Effector memory CD8-positive, alpha-beta T cell (primary cell): ENCODE data around the gene GLT1D1.

Source experiments
- ATAC-seq: fragments of 150-1000 bp; cut with Tn5 transposase; replicated peaks from 2 replicates; pipeline ENCODE4 v1.10.0; 2021; ENCODE audit warnings: mild to moderate bottlenecking, moderate library complexity
- DNase-seq, 3 experiments: peaks; one replicate each; pipeline ENCODE4 v3.0.0; 2021
- H3K27ac Mint-ChIP-seq, 2 donors: one replicate each; pipeline ENCODE4 v1.8.0; 2022; ENCODE audit warnings: mild to moderate bottlenecking in 2 of 2, mixed read lengths in 2 of 2, moderate library complexity in 2 of 2
- H3K27me3 Mint-ChIP-seq, 2 donors: one replicate each; pipeline ENCODE4 v1.8.0; 2022; ENCODE audit warnings: mixed read lengths in 2 of 2
- H3K36me3 Mint-ChIP-seq: one replicate; pipeline ENCODE4 v1.8.0; 2022; ENCODE audit warnings: mild to moderate bottlenecking, moderate library complexity, mixed read lengths; ENCODE audit not compliant: insufficient read depth
- H3K4me1 Mint-ChIP-seq, 2 donors: one replicate each; pipeline ENCODE4 v1.8.0; 2022; ENCODE audit warnings: low read depth in 2 of 2, mixed read lengths in 2 of 2
- H3K4me3 Mint-ChIP-seq, 2 donors: one replicate each; pipeline ENCODE4 v1.8.0; 2022; ENCODE audit warnings: mild to moderate bottlenecking in 2 of 2, mixed read lengths in 2 of 2, moderate library complexity in 2 of 2
- H3K9me3 Mint-ChIP-seq, 2 donors: one replicate each; pipeline ENCODE4 v1.8.0; 2022; ENCODE audit warnings: mixed read lengths in 2 of 2

GLT1D1 gene

DNA sequence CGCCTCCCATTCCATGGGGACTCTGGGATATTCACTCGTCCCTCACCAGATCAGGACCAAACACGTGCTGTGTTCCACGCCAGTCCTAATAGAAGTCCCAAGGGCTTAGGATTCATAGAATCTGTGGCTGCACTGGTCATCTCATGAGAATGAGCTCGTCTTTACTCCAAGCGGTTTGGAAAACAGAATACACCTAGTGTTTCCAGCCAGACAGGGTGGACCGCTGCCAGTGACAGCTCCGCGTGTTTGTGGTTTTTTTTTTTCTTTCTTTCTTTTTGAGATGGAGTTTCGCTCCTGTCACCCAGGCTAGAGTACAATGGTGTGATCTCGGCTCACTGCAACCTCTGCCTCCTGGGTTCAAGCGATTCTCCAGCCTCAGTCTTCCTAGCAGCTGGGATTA, 75.1 kb downstream of the GLT1D1 start:
- Mint-ChIP-seq H3K27me3 (peaks cover 0 to 12% of the 10 kb centered on the region in 2 donors), H3K4me1 (no peaks in the 10 kb centered on the region), H3K9me3 (no peaks in the 10 kb centered on the region), H3K27ac (no peak overlapping the region), H3K4me3 (no peak overlapping the region), H3K36me3 (peaks cover 4% of the 10 kb centered on the region)
- DNase-seq (no peak), ATAC-seq (no peak)

DNA sequence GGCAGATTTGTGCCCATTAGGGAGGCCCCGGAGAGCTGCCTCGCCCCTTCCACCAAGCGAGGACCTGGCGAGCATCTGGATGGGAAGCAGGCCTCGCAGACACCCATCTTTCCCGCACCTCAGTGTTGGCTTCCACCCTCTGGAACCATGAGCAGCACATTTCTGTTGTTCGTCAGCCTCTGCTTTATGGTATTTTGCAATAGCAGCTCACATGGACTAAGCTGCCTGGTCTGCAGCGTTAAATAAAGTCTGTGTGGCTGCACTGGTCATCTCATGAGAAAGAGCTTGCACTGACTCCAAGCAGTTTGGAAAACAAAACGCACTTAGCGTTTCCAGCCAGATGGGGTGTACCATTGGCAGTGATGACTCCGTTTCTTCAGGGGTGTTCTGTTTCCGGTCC, 75.8 kb downstream of the GLT1D1 start:
- ATAC-seq (no peak), DNase-seq (no peak)
- Mint-ChIP-seq H3K27me3 (peaks cover 0 to 19% of the 10 kb centered on the region in 2 donors), H3K9me3 (no peaks in the 10 kb centered on the region), H3K4me3 (no peak overlapping the region), H3K36me3 (peaks cover 4% of the 10 kb centered on the region), H3K4me1 (no peaks in the 10 kb centered on the region), H3K27ac (no peak overlapping the region)

DNA sequence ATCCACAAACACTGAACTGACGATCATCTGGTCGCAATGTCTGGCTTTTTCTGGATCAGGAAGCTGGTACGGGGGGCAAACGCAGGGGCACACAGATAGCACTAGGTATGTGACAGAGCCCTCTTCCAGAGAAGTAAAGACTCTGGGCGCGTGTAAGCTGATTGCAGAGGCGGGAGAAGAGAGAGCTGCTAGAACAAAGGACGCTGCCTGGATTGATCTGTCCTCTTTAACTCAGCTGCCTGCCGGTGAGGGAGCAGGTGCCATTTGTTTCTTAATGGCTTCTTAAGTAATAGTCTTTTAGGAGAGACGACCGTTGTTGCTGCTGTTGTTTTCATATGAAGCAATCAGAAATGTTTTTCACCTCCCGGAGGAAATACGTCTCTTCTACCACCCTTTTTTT, 77.3 kb downstream of the GLT1D1 start:
- Mint-ChIP-seq H3K9me3 (no peaks in the 10 kb centered on the region), H3K27me3 (peaks cover 0 to 23% of the 10 kb centered on the region in 2 donors), H3K36me3 (peaks cover 4% of the 10 kb centered on the region), H3K4me3 (no peak overlapping the region), H3K27ac (no peak overlapping the region), H3K4me1 (no peaks in the 10 kb centered on the region)
- ATAC-seq (no peak), DNase-seq (no peak)

DNA sequence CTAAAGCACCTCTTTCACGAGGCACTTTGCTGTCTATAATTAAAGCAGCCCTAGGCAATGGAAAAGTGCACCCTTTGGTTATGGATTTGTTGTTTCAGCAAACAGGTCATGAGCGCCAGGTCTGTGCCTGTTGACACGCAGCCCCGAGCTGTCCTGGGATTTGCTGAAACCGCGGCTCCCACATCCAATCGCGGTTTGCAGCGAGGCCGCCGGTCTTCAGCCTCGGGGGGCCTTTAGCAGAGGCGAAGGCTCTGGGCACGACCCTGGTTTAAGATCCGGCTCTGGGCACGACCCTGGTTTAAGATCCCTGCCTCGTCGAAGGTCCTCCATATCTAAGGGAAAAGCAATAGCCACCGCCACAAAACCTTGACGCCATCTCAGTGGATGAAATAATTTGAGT, 79.2 kb downstream of the GLT1D1 start:
- Mint-ChIP-seq H3K27me3 (peaks cover 12 to 22% of the 10 kb centered on the region in 2 donors), H3K36me3 (peaks cover 4% of the 10 kb centered on the region), H3K4me1 (no peaks in the 10 kb centered on the region), H3K4me3 (no peak overlapping the region), H3K9me3 (no peaks in the 10 kb centered on the region), H3K27ac (no peak overlapping the region)
- DNase-seq, result no peak
- no peak for ATAC-seq

DNA sequence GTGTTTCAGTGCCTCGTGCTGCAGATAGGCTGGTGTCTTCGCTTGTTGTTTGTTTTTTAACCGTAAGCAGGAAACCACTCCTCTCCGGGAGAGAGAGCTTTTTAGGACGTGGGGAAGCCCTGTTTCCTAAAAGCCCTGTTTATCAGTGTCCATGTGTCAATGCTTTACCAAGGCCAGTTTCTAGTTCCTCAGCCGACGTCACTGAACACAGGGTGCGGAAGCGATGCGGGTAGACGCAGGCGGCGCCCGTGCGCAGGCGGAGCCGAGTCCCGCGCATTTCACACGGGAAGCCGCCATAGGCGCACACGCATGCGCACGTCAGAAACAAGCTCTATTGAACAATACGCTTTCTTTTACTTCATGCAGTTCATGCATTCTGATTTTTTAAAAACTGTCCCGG, 79.8 kb downstream of the GLT1D1 start:
- Mint-ChIP-seq H3K9me3 (no peaks in the 10 kb centered on the region), H3K27me3 (peaks cover 12 to 22% of the 10 kb centered on the region in 2 donors), H3K4me1 (no peaks in the 10 kb centered on the region), H3K4me3 (no peak overlapping the region), H3K36me3 (peaks cover 4% of the 10 kb centered on the region), H3K27ac (no peak overlapping the region)
- DNase-seq, result no peak
- ATAC-seq, result no peak

DNA sequence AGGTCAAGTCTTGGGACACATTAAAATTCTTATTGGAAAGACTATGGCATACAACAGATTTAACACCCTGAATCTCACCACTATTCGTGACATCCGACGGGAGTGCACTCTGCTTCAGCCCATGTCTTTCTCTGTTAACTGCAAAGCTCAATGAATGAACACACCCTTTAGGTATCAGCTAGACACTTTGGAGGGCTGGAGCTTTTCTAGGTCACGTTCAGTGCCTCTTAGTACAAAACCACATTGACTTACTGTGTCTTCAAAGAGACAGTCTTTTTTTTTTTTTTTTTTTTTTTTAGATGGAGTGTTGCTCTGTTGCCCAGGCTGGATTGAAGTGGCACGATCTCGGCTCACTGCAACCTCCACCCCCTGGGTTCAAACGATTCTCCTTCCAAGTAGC, 80.6 kb downstream of the GLT1D1 start:
- DNase-seq, result no peak
- Mint-ChIP-seq H3K36me3 (peaks cover under 1% of the 10 kb centered on the region), H3K4me1 (no peaks in the 10 kb centered on the region), H3K4me3 (no peak overlapping the region), H3K27ac (no peak overlapping the region), H3K9me3 (no peaks in the 10 kb centered on the region), H3K27me3 (peaks cover 12 to 22% of the 10 kb centered on the region in 2 donors)
- no peak for ATAC-seq

DNA sequence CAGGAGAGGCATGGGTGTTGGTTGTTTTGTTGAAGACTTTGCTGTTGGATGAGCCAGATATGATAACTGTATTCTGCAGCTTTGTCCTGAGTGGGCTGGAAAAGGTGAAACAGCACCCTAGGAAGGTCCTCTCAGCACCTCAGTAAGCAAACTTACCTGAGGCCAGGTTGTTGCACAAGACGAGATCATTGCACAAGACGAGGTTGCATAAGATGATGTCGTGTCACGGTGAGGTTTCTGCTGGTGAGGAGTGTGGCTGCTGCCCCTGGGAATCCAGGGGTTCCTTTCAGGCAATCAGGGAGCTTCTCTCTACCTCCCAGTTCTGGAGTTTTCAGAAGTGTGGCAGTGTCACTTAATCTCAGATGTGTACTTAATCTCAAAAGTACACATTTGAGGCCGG, 85.6 kb downstream of the GLT1D1 start:
- Mint-ChIP-seq H3K9me3 (no peaks in the 10 kb centered on the region), H3K27me3 (peaks cover 18 to 38% of the 10 kb centered on the region in 2 donors), H3K36me3 (peaks cover 4% of the 10 kb centered on the region), H3K4me3 (no peak overlapping the region), H3K27ac (no peak overlapping the region), H3K4me1 (no peaks in the 10 kb centered on the region)
- no peak for ATAC-seq
- DNase-seq, result no peak

DNA sequence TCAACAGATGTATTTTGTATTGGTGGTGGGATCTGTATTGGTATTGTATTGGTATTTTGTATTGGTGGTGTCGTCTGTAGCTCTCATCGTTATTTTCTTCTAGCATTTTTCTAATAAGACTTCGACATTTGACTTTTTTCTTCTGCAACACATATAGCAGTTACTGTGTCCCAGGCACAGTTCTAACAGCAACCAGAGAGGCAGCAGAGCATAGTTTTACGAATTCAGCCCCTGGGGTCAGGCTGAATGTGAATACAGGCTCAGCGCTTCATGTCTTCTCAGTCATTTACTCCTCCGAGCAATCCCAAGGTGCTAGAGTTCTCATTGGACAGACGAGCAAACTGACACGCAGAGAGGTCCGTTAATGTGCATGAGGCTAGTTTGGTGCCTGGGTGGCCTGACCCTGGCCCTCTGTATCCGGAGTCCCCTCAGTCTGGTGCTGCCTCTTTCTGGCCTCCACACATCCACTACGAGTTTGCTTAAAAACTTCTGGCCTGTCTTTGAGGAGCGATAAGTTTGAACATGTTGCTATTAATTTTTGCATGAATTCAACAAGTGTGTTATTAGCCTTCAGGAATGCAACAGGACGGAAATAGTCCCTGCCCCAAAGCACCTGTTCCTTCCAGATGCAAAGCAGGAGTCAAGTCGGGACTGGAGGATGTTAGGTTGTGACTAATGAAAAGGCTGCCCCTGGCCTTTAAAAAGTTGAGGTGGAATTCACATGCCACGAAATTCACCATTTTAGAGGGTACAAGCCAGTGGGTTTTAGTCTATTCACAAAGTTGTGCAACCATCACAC, 87.0 kb downstream of the GLT1D1 start:
- no peaks in the 10 kb centered on the region for H3K9me3 Mint-ChIP-seq
- H3K36me3 Mint-ChIP-seq, result peaks cover 4% of the 10 kb centered on the region
- no peak overlapping the region for H3K4me3 Mint-ChIP-seq
- H3K27me3 Mint-ChIP-seq, result peaks cover 18 to 25% of the 10 kb centered on the region in 2 donors
- H3K4me1 Mint-ChIP-seq, result no peaks in the 10 kb centered on the region
- H3K27ac Mint-ChIP-seq, result no peak overlapping the region
- DNase-seq (no peak), ATAC-seq (no peak)

DNA sequence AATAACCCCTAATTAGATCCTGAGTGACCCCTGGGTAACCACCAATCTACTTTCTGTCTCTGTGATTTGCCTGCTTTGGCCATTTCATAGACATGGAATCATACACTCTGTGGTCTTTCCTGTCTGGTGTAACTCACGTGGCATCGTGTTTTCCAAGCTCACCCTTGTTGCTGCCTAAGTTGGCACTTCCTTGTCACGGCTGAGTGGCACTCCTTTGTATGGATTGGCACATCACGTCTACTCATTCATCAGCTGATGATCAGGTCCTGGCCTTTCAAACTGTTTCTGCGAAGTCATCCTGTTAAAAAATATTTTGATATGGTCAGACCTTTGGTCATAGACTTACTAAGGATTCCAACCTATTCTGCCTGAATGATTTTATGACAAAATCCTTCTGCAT, 87.7 kb downstream of the GLT1D1 start:
- DNase-seq, result no peak
- H3K27me3 Mint-ChIP-seq, result peaks cover 22 to 25% of the 10 kb centered on the region in 2 donors
- H3K27ac Mint-ChIP-seq, result no peak overlapping the region
- no peak overlapping the region for H3K4me3 Mint-ChIP-seq
- peaks cover 7% of the 10 kb centered on the region for H3K36me3 Mint-ChIP-seq
- no peaks in the 10 kb centered on the region for H3K9me3 Mint-ChIP-seq
- ATAC-seq, result no peak
- no peaks in the 10 kb centered on the region for H3K4me1 Mint-ChIP-seq

DNA sequence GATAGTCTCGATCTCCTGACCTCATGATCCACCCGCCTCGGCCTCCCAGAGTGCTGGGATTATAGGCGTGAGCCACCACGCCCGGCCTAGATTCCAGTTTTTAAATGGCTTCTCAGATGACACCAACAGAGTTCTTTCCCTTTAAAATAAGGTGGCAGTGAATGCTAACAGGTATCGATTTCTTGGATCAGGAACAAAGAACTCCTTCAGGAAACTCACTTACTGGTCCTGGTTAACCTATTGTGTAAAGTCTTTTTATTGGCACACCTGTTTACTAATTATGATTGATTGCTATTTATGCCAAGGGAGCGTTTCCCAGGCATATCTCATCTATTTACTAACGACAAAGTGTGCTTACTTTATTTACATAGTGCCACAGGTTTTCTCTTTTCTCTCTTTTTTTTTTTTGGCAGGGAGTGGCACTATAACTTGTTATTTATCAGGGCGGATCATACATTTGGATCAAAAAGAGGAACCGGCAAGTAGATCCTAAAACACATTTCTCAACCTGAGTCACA, 89.7 kb downstream of the GLT1D1 start:
- Mint-ChIP-seq H3K9me3 (no peaks in the 10 kb centered on the region), H3K4me3 (no peak overlapping the region), H3K4me1 (no peaks in the 10 kb centered on the region), H3K36me3 (peaks cover 7% of the 10 kb centered on the region), H3K27me3 (peaks cover 22 to 33% of the 10 kb centered on the region in 2 donors), H3K27ac (no peak overlapping the region)
- DNase-seq (no peak), ATAC-seq (no peak)

DNA sequence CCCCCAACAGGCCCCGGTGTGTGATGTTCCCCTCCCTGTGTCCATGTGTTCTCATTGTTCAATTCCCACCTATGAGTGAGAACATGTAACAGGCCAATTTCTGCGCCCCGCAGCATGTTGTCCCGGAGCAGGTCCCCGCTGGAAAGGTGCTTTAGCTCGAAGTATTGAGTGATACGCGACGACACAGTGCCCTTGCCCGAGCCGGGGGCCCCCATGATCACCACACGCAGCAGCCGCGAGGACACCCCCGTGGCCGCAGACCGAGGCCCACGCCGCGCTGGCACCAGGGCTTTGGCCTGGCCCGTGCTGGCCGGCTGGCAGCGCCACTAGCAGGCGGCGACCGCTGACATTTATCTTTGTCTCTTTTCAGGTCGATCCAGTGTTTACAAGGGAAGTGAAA, 91.7 kb downstream of the GLT1D1 start:
- Mint-ChIP-seq H3K9me3 (no peaks in the 10 kb centered on the region), H3K4me1 (no peaks in the 10 kb centered on the region), H3K4me3 (no peak overlapping the region), H3K36me3 (peaks cover 3% of the 10 kb centered on the region), H3K27ac (no peak overlapping the region), H3K27me3 (peaks cover 22 to 31% of the 10 kb centered on the region in 2 donors)
- ATAC-seq (no peak), DNase-seq (no peak)

DNA sequence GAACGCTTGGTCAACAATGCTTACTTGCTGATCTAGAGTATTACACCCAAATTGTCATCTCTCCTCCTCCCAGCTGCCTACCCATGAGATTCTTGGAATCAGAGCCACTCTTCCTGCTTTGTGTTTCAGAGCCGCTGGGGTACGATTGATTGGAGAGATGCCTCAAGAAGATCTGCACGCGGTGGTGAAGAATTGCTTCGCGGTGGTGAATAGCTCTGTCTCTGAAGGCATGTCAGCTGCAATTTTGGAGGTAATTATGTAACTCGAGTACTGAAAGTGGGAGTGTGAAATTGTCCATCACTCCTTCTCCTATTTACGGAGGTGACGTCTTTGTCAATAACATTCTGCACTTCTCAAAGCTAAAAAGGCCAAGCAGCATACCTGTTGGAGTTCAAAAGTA, 93.9 kb downstream of the GLT1D1 start:
- Mint-ChIP-seq H3K9me3 (no peaks in the 10 kb centered on the region), H3K36me3 (peaks cover 7% of the 10 kb centered on the region), H3K27ac (no peak overlapping the region), H3K27me3 (peaks cover 18 to 22% of the 10 kb centered on the region in 2 donors), H3K4me3 (no peak overlapping the region), H3K4me1 (no peaks in the 10 kb centered on the region)
- no peak for ATAC-seq
- no peak for DNase-seq

DNA sequence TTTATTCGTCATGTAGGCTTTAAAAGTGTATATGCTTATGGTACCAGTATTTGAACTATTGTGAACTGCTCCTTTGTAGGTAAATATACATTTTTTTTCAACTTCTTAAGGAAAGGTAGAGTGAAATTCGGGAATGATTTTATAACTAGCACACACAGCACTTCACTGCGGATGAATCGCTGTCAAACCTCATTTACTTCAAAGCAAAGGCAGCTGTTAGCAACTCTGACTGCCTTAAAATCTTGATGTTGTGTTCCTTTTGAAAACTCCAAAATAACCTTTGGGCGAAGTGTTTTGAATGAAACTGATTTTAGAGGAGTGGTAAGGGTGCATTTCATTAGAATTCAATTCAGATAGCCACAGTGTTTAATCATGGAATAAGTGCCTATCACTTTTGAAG, 95.8 kb downstream of the GLT1D1 start:
- peaks cover 8 to 16% of the 10 kb centered on the region in 2 donors for H3K27me3 Mint-ChIP-seq
- H3K36me3 Mint-ChIP-seq, result peaks cover 10% of the 10 kb centered on the region
- no peak for ATAC-seq
- H3K4me3 Mint-ChIP-seq, result no peak overlapping the region
- DNase-seq, result no peak
- no peaks in the 10 kb centered on the region for H3K9me3 Mint-ChIP-seq
- H3K4me1 Mint-ChIP-seq, result no peaks in the 10 kb centered on the region
- H3K27ac Mint-ChIP-seq, result no peak overlapping the region

DNA sequence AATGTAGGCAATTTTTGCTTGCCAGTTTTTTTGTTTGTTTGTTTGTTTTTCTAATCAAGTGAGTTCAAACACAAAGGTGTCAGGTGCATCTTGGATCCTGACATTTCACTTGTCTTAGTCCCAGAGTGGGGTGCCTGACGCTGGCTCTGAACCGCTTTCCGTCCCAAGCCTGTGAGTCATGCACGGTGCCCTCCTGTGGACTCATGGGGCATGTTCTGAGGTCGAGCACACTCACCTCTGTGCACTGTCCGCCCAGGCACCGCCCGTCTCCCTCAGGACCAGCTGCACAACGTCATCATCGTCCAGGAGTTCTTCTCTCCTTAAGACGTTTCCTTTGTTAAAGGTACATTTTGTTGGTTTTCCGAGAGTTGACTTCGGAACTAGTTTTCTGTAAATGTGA, 98.2 kb downstream of the GLT1D1 start:
- no peaks in the 10 kb centered on the region for H3K9me3 Mint-ChIP-seq
- H3K4me3 Mint-ChIP-seq, result no peak overlapping the region
- peaks cover 8 to 10% of the 10 kb centered on the region in 2 donors for H3K27me3 Mint-ChIP-seq
- H3K4me1 Mint-ChIP-seq, result no peaks in the 10 kb centered on the region
- H3K36me3 Mint-ChIP-seq, result peaks cover 7% of the 10 kb centered on the region
- H3K27ac Mint-ChIP-seq, result no peak overlapping the region
- DNase-seq, result no peak
- ATAC-seq, result no peak
